IMR-90 (cell line): ENCODE data around the gene TMEM26. TPM values are rescaled to one million over a fixed set of nuclear protein-coding genes. Genes with fewer than 3 reads are reported as not detected.

Experiments
- ATAC-seq: fragments of 200-7000 bp; cut with Tn5 transposase; 2 replicates; pipeline ENCODE4 v1.9.1; 2020; ENCODE audit warnings: low read depth, mild to moderate bottlenecking, moderate library complexity
- BruUV-seq: library from RNA; stranded (reverse); fragments of 400-500 nt; replicated peaks from 2 replicates; lab custom pipeline; 2021; lab: Mats Ljungman, UMichigan
- CTCF ChIA-PET: fragments of 300-600 bp; formaldehyde crosslinking; extraction: SDS; loops from one replicate; lab custom pipeline; 2021; ENCODE audit warnings: antibody characterized with exemption; lab: Yijun Ruan, JAX
- POLR2A ChIA-PET: fragments of 300-600 bp; sonication (Branson Sonifier 250); formaldehyde crosslinking; loops from one replicate; lab custom pipeline; 2022; ENCODE audit warnings: antibody characterized with exemption; ENCODE audit not compliant: unreplicated experiment; lab: Charles Lee
- DNase-seq: peaks from one replicate; pipeline ENCODE4 v3.0.0; 2013
- H2AFZ ChIP-seq: replicated peaks from 2 replicates; pipeline ENCODE3; 2013; ENCODE audit warnings: low read length, mild to moderate bottlenecking; ENCODE audit not compliant: poor library complexity
- H2AK5ac ChIP-seq: 2 replicates; pipeline ENCODE4 v1.6.1; 2013; ENCODE audit warnings: low read depth, low read length, inconsistent platforms
- H2AK9ac ChIP-seq: replicated peaks from 2 replicates; pipeline ENCODE3; 2013; ENCODE audit warnings: mild to moderate bottlenecking, low read depth, low read length, moderate library complexity; ENCODE audit not compliant: poor library complexity
- H2BK120ac ChIP-seq: 2 replicates; pipeline ENCODE4 v1.6.1; 2013; ENCODE audit warnings: low read depth, low read length, inconsistent platforms
- H2BK15ac ChIP-seq: 3 replicates; pipeline ENCODE4 v1.6.1; 2013; ENCODE audit warnings: low read depth, low read length, inconsistent platforms
- H2BK20ac ChIP-seq: 2 replicates; pipeline ENCODE4 v1.6.1; 2013; ENCODE audit warnings: low read depth, mild to moderate bottlenecking, inconsistent platforms, low read length, moderate library complexity
- H2BK5ac ChIP-seq: 2 replicates; pipeline ENCODE4 v1.6.1; 2013; ENCODE audit warnings: mild to moderate bottlenecking, low read depth, low read length, inconsistent platforms; ENCODE audit not compliant: poor library complexity, severe bottlenecking
- H3K14ac ChIP-seq: replicated peaks from 2 replicates; pipeline ENCODE4 v1.6.1; 2013; ENCODE audit warnings: low read depth, low read length, inconsistent platforms
- H3K18ac ChIP-seq: 2 replicates; pipeline ENCODE4 v1.6.1; 2013; ENCODE audit warnings: low read depth, low read length, control low read depth
- H3K23ac ChIP-seq: 2 replicates; pipeline ENCODE4 v1.6.1; 2013; ENCODE audit warnings: low read depth, low read length, inconsistent platforms
- H3K27ac ChIP-seq: 2 replicates; pipeline ENCODE4 v1.5.1; 2013; ENCODE audit warnings: mild to moderate bottlenecking, control low read depth, low read length; ENCODE audit not compliant: insufficient read depth
- H3K27me3 ChIP-seq: 2 replicates; pipeline ENCODE4 v1.6.1; 2013; ENCODE audit warnings: low read length; ENCODE audit not compliant: control insufficient read depth, insufficient read depth
- H3K36me3 ChIP-seq: 2 replicates; pipeline ENCODE4 v1.6.1; 2013; ENCODE audit warnings: low read length, mixed read lengths; ENCODE audit not compliant: control insufficient read depth, insufficient read depth
- H3K4ac ChIP-seq: 2 replicates; pipeline ENCODE4 v1.6.1; 2013; ENCODE audit warnings: low read depth, low read length, inconsistent platforms
- H3K4me1 ChIP-seq: 2 replicates; pipeline ENCODE4 v1.6.1; 2013; ENCODE audit warnings: low read length, mixed read lengths; ENCODE audit not compliant: control insufficient read depth, insufficient read depth
- H3K4me2 ChIP-seq: 2 replicates; pipeline ENCODE4 v1.6.1; 2013; ENCODE audit warnings: low read depth, mild to moderate bottlenecking, control low read depth, low read length, moderate library complexity
- H3K4me3 ChIP-seq: 2 replicates; pipeline ENCODE4 v1.5.1; 2013; ENCODE audit warnings: low read depth, mild to moderate bottlenecking, control low read depth, low read length, moderate library complexity; ENCODE audit not compliant: insufficient read depth
- H3K56ac ChIP-seq: 2 replicates; pipeline ENCODE4 v1.6.1; 2013; ENCODE audit warnings: low read length, inconsistent platforms; ENCODE audit not compliant: insufficient read depth; ENCODE audit errors: extremely low read depth
- H3K79me1 ChIP-seq, 2 experiments: 2 replicates each; pipeline ENCODE4 v1.6.1; 2013; ENCODE audit warnings: low read length in 2 of 2, inconsistent platforms in 1 of 2, low read depth in 1 of 2
- H3K9ac ChIP-seq: 2 replicates; pipeline ENCODE4 v1.6.1; 2013; ENCODE audit warnings: low read depth, low read length, control low read depth
- H3K9me1 ChIP-seq: 2 replicates; pipeline ENCODE4 v1.6.1; 2013; ENCODE audit warnings: low read length, inconsistent platforms; ENCODE audit not compliant: insufficient read depth
- H3K9me3 ChIP-seq: 2 replicates; pipeline ENCODE4 v1.6.1; 2013; ENCODE audit warnings: low read length; ENCODE audit not compliant: control insufficient read depth, insufficient read depth
- H4K20me1 ChIP-seq: 2 replicates; pipeline ENCODE4 v1.6.1; 2013; ENCODE audit warnings: low read length, inconsistent platforms; ENCODE audit not compliant: insufficient read depth
- H4K5ac ChIP-seq: 2 replicates; pipeline ENCODE4 v1.6.1; 2013; ENCODE audit warnings: mild to moderate bottlenecking, low read depth, low read length, control low read depth
- H4K8ac ChIP-seq, 2 experiments: 2 replicates each; pipeline ENCODE4 v1.6.1; 2013; ENCODE audit warnings: low read depth in 2 of 2, low read length in 2 of 2, control low read depth in 1 of 2, inconsistent platforms in 1 of 2
- H4K91ac ChIP-seq: 2 replicates; pipeline ENCODE4 v1.6.1; 2013; ENCODE audit warnings: low read depth, low read length, inconsistent platforms; ENCODE audit not compliant: insufficient read depth
- BHLHE40 ChIP-seq: fragments of 150-350 bp; IDR thresholded peaks from 2 replicates; pipeline ENCODE4 v1.6.1; 2016; ENCODE audit warnings: mild to moderate bottlenecking, low read depth, low read length
- CEBPB ChIP-seq: IDR thresholded peaks from 2 replicates; pipeline ENCODE4 v1.6.1; 2012; ENCODE audit warnings: low read depth, low read length, improper control_type of control experiment
- CHD1 ChIP-seq: IDR thresholded peaks from 2 replicates; pipeline ENCODE4 v1.6.1; 2012; ENCODE audit warnings: low read depth, low read length, improper control_type of control experiment
- FOS ChIP-seq: fragments of 150-350 bp; IDR thresholded peaks from 2 replicates; pipeline ENCODE4 v1.6.1; 2016; ENCODE audit warnings: low read depth, low read length
- MAFK ChIP-seq: IDR thresholded peaks from 2 replicates; pipeline ENCODE4 v1.6.1; 2012; ENCODE audit warnings: low read depth, low read length, improper control_type of control experiment
- MAZ ChIP-seq: IDR thresholded peaks from 2 replicates; pipeline ENCODE4 v1.6.1; 2012; ENCODE audit warnings: low read depth, mild to moderate bottlenecking, low read length, improper control_type of control experiment, moderate library complexity, borderline replicate concordance
- MXI1 ChIP-seq: IDR thresholded peaks from 2 replicates; pipeline ENCODE4 v1.6.1; 2012; ENCODE audit warnings: low read depth, mild to moderate bottlenecking, low read length, moderate library complexity, borderline replicate concordance
- NFE2L2 ChIP-seq: fragments of 150-350 bp; IDR thresholded peaks from 2 replicates; pipeline ENCODE4 v1.6.1; 2016; ENCODE audit warnings: low read depth, mild to moderate bottlenecking, low read length
- POLR2A ChIP-seq: IDR thresholded peaks from 2 replicates; pipeline ENCODE4 v1.6.1; 2012; ENCODE audit warnings: mild to moderate bottlenecking, low read depth, low read length
- RCOR1 ChIP-seq: IDR thresholded peaks from 2 replicates; pipeline ENCODE4 v1.6.1; 2012; ENCODE audit warnings: mild to moderate bottlenecking, low read length, improper control_type of control experiment; ENCODE audit not compliant: insufficient replicate concordance
- RFX5 ChIP-seq: IDR thresholded peaks from 2 replicates; pipeline ENCODE4 v1.8.0; 2012; ENCODE audit warnings: low read depth, mild to moderate bottlenecking, low read length, moderate library complexity
- WGBS, 2 experiments: methylation state at CpG; one replicate each; pipeline versions ENCODE4 v1.1.5 to v1.1.7; 2013; ENCODE audit warnings: missing lambda C conversion rate in 2 of 2; ENCODE audit not compliant: insufficient read length in 1 of 2; ENCODE audit errors: extremely low coverage in 2 of 2; 5-methylcytosine and 5-hydroxymethylcytosine counted together
- dilution Hi-C: fragments of 300-500 bp; cut with HindIII; formaldehyde crosslinking; loops from one replicate; pipeline ENCODE4 v1.14.3; 2018; ENCODE audit warnings: low sequenced_read_pairs; ENCODE audit not compliant: unreplicated experiment
- in situ Hi-C: fragments of 300-500 bp; cut with MboI; formaldehyde crosslinking; loops from 3 replicates; pipeline ENCODE4 v1.14.3; 2019; ENCODE audit warnings: low sequenced_read_pairs, inconsistent platforms, mixed read lengths
- intact Hi-C: fragments of 100-400 bp; cut with micrococcal nuclease; formaldehyde crosslinking; loops from 2 replicates; pipeline ENCODE4 v1.10.0; 2022
- polyA plus RNA-seq, 3 experiments: library from polyadenylated mRNA; depleted of rRNA; stranded (reverse); fragments of >200 nt; gene quantifications; 2 replicates each; pipeline ENCODE4 v1.2.3, GENCODE V29; 2012; ENCODE audit warnings: low replicate concordance in 1 of 3
- total RNA-seq: library from RNA; depleted of rRNA; stranded (reverse); fragments of >200 nt; gene quantifications from 2 replicates; pipeline ENCODE4 v1.2.3, GENCODE V29; 2012
- TF ChIP-seq, protein P1 (sequence below): conservative IDR thresholded peaks from 2 replicates; pipeline ENCODE4 v1.5.1; 2012; ENCODE audit warnings: mild to moderate bottlenecking, low read depth, low read length, improper control_type of control experiment
- TF ChIP-seq, protein P2 (sequence below): fragments of 150-350 bp; IDR thresholded peaks from 2 replicates; pipeline ENCODE4 v1.6.1; 2016; ENCODE audit warnings: low read depth, mild to moderate bottlenecking, low read length, moderate library complexity, borderline replicate concordance
- TF ChIP-seq, protein P3 (sequence below): fragments of 150-350 bp; IDR thresholded peaks from 2 replicates; pipeline ENCODE4 v1.6.1; 2017; ENCODE audit warnings: mild to moderate bottlenecking, antibody characterized with exemption, low read length, low read depth

TMEM26 gene
- total and polyA plus RNA-seq, 2 of the 4 experiments (the other 2 are of a cell fraction): 0.22 to 0.36 TPM

DNA sequence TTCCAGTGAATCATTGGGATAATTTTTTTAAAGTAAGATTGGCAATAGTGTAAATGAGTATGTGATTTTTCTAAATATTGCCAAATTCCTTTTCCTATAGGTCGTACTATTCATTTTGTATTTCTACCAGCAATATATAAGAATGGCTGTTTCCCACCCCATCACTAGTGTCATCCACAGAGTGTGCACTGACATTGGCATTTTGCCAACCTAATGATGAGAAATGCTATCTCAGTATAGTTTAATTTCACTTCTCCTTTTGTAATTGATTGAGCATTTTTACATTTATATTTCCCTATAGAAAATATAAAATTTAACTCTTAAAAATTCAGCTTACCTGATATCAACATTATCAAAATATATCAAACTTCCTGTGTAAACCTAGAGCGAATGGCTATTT, 17.6 kb upstream of the TMEM26 start:
- no peak overlapping the region for H3K4me2 ChIP-seq
- no peak overlapping the region for H3K56ac ChIP-seq
- H3K9me3 ChIP-seq: no peaks in the 10 kb centered on the region
- no peak overlapping the region for H3K18ac ChIP-seq
- no peak overlapping the region for H4K91ac ChIP-seq
- ChIA-PET CTCF (no interaction called here), POLR2A (no interaction called here)
- no TSS peak for BruUV-seq
- H3K9me1 ChIP-seq: no peaks in the 10 kb centered on the region
- no peak overlapping the region for H2BK15ac ChIP-seq
- H4K8ac ChIP-seq: no peak overlapping the region
- H2AK9ac ChIP-seq: no peak overlapping the region
- no CpG with 5 or more reads among the region's 2 CpGs for WGBS, 2 experiments
- no peaks in the 10 kb centered on the region for H3K27me3 ChIP-seq
- no peak for DNase-seq
- peaks cover 3% of the 10 kb centered on the region; the same call in 1 of the 2 replicates for H3K4me1 ChIP-seq
- in situ Hi-C loops (no loop called here), dilution Hi-C loops (no loop called here), intact Hi-C loops (no loop called here)
- no peak overlapping the region for H2AFZ ChIP-seq
- no peaks in the 10 kb centered on the region for H3K79me1 ChIP-seq
- no peak overlapping the region for H2BK120ac ChIP-seq
- H2BK5ac ChIP-seq: no peak overlapping the region
- no peaks in the 10 kb centered on the region for H4K20me1 ChIP-seq
- ATAC-seq: no peak
- no peak overlapping the region for H3K14ac ChIP-seq
- H3K23ac ChIP-seq: no peak overlapping the region
- H3K4ac ChIP-seq: no peak overlapping the region
- no peak overlapping the region for H2AK5ac ChIP-seq
- TF ChIP-seq MAFK: no peak
- no peak for TF ChIP-seq MXI1
- TF ChIP-seq BHLHE40: no peak
- no peak for TF ChIP-seq CEBPB
- TF ChIP-seq POLR2A: no peak
- TF ChIP-seq, protein P1, sequence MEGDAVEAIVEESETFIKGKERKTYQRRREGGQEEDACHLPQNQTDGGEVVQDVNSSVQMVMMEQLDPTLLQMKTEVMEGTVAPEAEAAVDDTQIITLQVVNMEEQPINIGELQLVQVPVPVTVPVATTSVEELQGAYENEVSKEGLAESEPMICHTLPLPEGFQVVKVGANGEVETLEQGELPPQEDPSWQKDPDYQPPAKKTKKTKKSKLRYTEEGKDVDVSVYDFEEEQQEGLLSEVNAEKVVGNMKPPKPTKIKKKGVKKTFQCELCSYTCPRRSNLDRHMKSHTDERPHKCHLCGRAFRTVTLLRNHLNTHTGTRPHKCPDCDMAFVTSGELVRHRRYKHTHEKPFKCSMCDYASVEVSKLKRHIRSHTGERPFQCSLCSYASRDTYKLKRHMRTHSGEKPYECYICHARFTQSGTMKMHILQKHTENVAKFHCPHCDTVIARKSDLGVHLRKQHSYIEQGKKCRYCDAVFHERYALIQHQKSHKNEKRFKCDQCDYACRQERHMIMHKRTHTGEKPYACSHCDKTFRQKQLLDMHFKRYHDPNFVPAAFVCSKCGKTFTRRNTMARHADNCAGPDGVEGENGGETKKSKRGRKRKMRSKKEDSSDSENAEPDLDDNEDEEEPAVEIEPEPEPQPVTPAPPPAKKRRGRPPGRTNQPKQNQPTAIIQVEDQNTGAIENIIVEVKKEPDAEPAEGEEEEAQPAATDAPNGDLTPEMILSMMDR: no peak
- TF ChIP-seq MAZ: no peak
- no peak for TF ChIP-seq RFX5
- TF ChIP-seq, protein P2, sequence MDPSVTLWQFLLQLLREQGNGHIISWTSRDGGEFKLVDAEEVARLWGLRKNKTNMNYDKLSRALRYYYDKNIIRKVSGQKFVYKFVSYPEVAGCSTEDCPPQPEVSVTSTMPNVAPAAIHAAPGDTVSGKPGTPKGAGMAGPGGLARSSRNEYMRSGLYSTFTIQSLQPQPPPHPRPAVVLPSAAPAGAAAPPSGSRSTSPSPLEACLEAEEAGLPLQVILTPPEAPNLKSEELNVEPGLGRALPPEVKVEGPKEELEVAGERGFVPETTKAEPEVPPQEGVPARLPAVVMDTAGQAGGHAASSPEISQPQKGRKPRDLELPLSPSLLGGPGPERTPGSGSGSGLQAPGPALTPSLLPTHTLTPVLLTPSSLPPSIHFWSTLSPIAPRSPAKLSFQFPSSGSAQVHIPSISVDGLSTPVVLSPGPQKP: no peak
- TF ChIP-seq, protein P3, sequence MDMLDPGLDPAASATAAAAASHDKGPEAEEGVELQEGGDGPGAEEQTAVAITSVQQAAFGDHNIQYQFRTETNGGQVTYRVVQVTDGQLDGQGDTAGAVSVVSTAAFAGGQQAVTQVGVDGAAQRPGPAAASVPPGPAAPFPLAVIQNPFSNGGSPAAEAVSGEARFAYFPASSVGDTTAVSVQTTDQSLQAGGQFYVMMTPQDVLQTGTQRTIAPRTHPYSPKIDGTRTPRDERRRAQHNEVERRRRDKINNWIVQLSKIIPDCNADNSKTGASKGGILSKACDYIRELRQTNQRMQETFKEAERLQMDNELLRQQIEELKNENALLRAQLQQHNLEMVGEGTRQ: no peak
- no peak for TF ChIP-seq NFE2L2
- no peak for TF ChIP-seq FOS
- TF ChIP-seq CHD1: no peak
- no peak for TF ChIP-seq RCOR1
- no peak overlapping the region for H3K4me3 ChIP-seq
- no peak overlapping the region for H2BK20ac ChIP-seq
- no peaks in the 10 kb centered on the region for H3K36me3 ChIP-seq
- no peak overlapping the region for H3K27ac ChIP-seq
- no peak overlapping the region for H4K5ac ChIP-seq
- no peak overlapping the region for H3K9ac ChIP-seq
